MG63 (cell line): ENCODE data around the gene FOXL1. TPM values are rescaled to one million over a fixed set of nuclear protein-coding genes. Genes with fewer than 3 reads are reported as not detected.

Source experiments
- DNase-seq: peaks from one replicate; pipeline ENCODE4 v3.0.0-alpha.2; 2020
- H3K27me3 ChIP-seq: fragments of 250-450 bp; sonication (Bioruptor Pico); 2 replicates; pipeline ENCODE4 v1.5.1; 2020; ENCODE audit warnings: mild to moderate bottlenecking, moderate library complexity
- H3K36me3 ChIP-seq: fragments of 250-450 bp; sonication (Bioruptor Pico); 2 replicates; pipeline ENCODE4 v1.5.1; 2020; ENCODE audit warnings: mild to moderate bottlenecking, moderate library complexity
- H3K4me3 ChIP-seq: fragments of 250-450 bp; sonication (Bioruptor Pico); 2 replicates; pipeline ENCODE4 v1.5.1; 2020; ENCODE audit warnings: mild to moderate bottlenecking, moderate library complexity
- H3K9me3 ChIP-seq: fragments of 250-450 bp; sonication (Bioruptor Pico); 2 replicates; pipeline ENCODE4 v1.5.1; 2020; ENCODE audit warnings: mild to moderate bottlenecking, moderate library complexity
- total RNA-seq: library from RNA; depleted of rRNA; stranded (reverse); fragments of >200 nt; shearing (Covaris generic); gene quantifications from 2 replicates; pipeline ENCODE4 v1.2.3, GENCODE V29; 2014; ENCODE audit warnings: low replicate concordance

The FOXL1 gene
- total RNA-seq, 1 experiment from 2014 or later = not detected

- Histone ChIP-seq H3K27me3 (peaks cover 3% of the 10 kb centered on the region; the same call in 1 of the 2 replicates), H3K9me3 (no peaks in the 10 kb centered on the region), H3K4me3 (no peak overlapping the region), H3K36me3 (peaks cover under 1% of the 10 kb centered on the region)
- no peak for DNase-seq
These were observed 18.5 kb upstream of the FOXL1 start for GRCh38 chr16:86559802-86560305.

- Histone ChIP-seq H3K9me3 (no peaks in the 10 kb centered on the region), H3K4me3 (no peak overlapping the region), H3K36me3 (no peaks in the 10 kb centered on the region), H3K27me3 (peaks cover 7% of the 10 kb centered on the region; the same call in 1 of the 2 replicates)
- DNase-seq = no peak
These were observed 16.0 kb upstream of the FOXL1 start for GRCh38 chr16:86562356-86562755.

- peak; percentile 94 for DNase-seq
- Histone ChIP-seq H3K4me3 (peak overlapping the region; percentile 41), H3K9me3 (no peaks in the 10 kb centered on the region), H3K36me3 (no peaks in the 10 kb centered on the region), H3K27me3 (peaks cover 7% of the 10 kb centered on the region; the same call in 1 of the 2 replicates)
These were observed 14.6 kb upstream of the FOXL1 start for GRCh38 chr16:86563469-86564345.

- Histone ChIP-seq H3K9me3 (no peaks in the 10 kb centered on the region), H3K4me3 (no peak overlapping the region), H3K27me3 (peaks cover 7% of the 10 kb centered on the region; the same call in 1 of the 2 replicates), H3K36me3 (peaks cover 3% of the 10 kb centered on the region; the same call in 1 of the 2 replicates)
- DNase-seq = no peak
These were observed 13.1 kb upstream of the FOXL1 start for GRCh38 chr16:86565181-86565631.

GRCh38 chr16:86565644-86566511, 12.5 kb upstream of the FOXL1 start:
- no peak for DNase-seq
- Histone ChIP-seq H3K27me3 (peaks cover 7% of the 10 kb centered on the region; the same call in 1 of the 2 replicates), H3K36me3 (peaks cover 8% of the 10 kb centered on the region), H3K9me3 (no peaks in the 10 kb centered on the region), H3K4me3 (peak overlapping the region; percentile 75)

- peak; percentile 100 for DNase-seq
These were observed 11.8 kb upstream of the FOXL1 start, which contains the start of gene FOXC2 for GRCh38 chr16:86566601-86566965. TSS of gene FOXC2 (plus strand) at chr16:86566829. CDS start at chr16:86567336, 507 bp downstream.

GRCh38 chr16:86566966-86567700, 11.2 kb upstream of the FOXL1 start:
- Histone ChIP-seq H3K27me3 (peaks cover 7% of the 10 kb centered on the region; the same call in 1 of the 2 replicates), H3K9me3 (no peaks in the 10 kb centered on the region), H3K4me3 (peak overlapping the region; percentile 75), H3K36me3 (peaks cover 18% of the 10 kb centered on the region)
- peak; percentile 92 for DNase-seq

More at GRCh38 chr16:86566601-86566965, 11.8 kb upstream of the FOXL1 start, which contains the start of gene FOXC2:
- Histone ChIP-seq H3K9me3 (no peaks in the 10 kb centered on the region), H3K36me3 (peaks cover 15% of the 10 kb centered on the region), H3K4me3 (peak within 1 kb of the TSS; percentile 75), H3K27me3 (peaks cover 7% of the 10 kb centered on the region; the same call in 1 of the 2 replicates)

GRCh38 chr16:86567701-86568581, 10.4 kb upstream of the FOXL1 start:
- peaks cover 7% of the 10 kb centered on the region; the same call in 1 of the 2 replicates for H3K27me3 ChIP-seq
- DNase-seq = peak; percentile 82
- no peaks in the 10 kb centered on the region for H3K9me3 ChIP-seq
- peaks cover 26% of the 10 kb centered on the region for H3K36me3 ChIP-seq
- peak overlapping the region; percentile 75 for H3K4me3 ChIP-seq

GRCh38 chr16:86568677-86569623, 9.4 kb upstream of the FOXL1 start:
- peaks cover 27% of the 10 kb centered on the region for H3K36me3 ChIP-seq
- H3K4me3 ChIP-seq = peak overlapping the region; percentile 75
- H3K27me3 ChIP-seq = peaks cover 7% of the 10 kb centered on the region; the same call in 1 of the 2 replicates
- DNase-seq = no peak
- no peaks in the 10 kb centered on the region for H3K9me3 ChIP-seq

GRCh38 chr16:86569701-86570447, 8.5 kb upstream of the FOXL1 start:
- H3K27me3 ChIP-seq = 0 out of 2 replicates have a peak, but pooled peaks cover 4% of the 10 kb centered on the region
- peak overlapping the region; percentile 75 for H3K4me3 ChIP-seq
- DNase-seq = no peak
- no peaks in the 10 kb centered on the region for H3K9me3 ChIP-seq
- H3K36me3 ChIP-seq = peaks cover 37% of the 10 kb centered on the region

GRCh38 chr16:86570558-86571529, 7.5 kb upstream of the FOXL1 start:
- Histone ChIP-seq H3K4me3 (peak overlapping the region; percentile 75), H3K27me3 (no peaks in the 10 kb centered on the region), H3K36me3 (peaks cover 43% of the 10 kb centered on the region), H3K9me3 (no peaks in the 10 kb centered on the region)
- no peak for DNase-seq

- Histone ChIP-seq H3K9me3 (no peaks in the 10 kb centered on the region), H3K27me3 (no peaks in the 10 kb centered on the region), H3K36me3 (peaks cover 43% of the 10 kb centered on the region), H3K4me3 (no peak overlapping the region)
- no peak for DNase-seq
These were observed 6.8 kb upstream of the FOXL1 start for GRCh38 chr16:86571530-86571915.
